Stimulated activated memory B cell treated with anti-CD40 and anti-IgM and Interleukin-4, amounts not matched to agents 10 μg/mL and 1 μg/mL and 100 μg/mL, for 72 hours (primary cell): Measurements from ENCODE around the gene ARID1B.

Experiments
- ATAC-seq: fragments of 150-1000 bp; cut with Tn5 transposase; 2 replicates; pipeline ENCODE4 v1.10.0; 2021
- H3K27ac Mint-ChIP-seq: one replicate; pipeline ENCODE4 v1.8.0; 2022; ENCODE audit warnings: mild to moderate bottlenecking, mixed read lengths
- H3K27me3 Mint-ChIP-seq: one replicate; pipeline ENCODE4 v1.8.0; 2022; ENCODE audit warnings: mixed read lengths
- H3K36me3 Mint-ChIP-seq: one replicate; pipeline ENCODE4 v1.8.0; 2022; ENCODE audit warnings: mixed read lengths
- H3K4me1 Mint-ChIP-seq: one replicate; pipeline ENCODE4 v1.8.0; 2022; ENCODE audit warnings: mixed read lengths
- H3K4me3 Mint-ChIP-seq: one replicate; pipeline ENCODE4 v1.8.0; 2022; ENCODE audit warnings: mild to moderate bottlenecking, moderate library complexity, mixed read lengths
- H3K9me3 Mint-ChIP-seq: one replicate; pipeline ENCODE4 v1.8.0; 2022; ENCODE audit warnings: mixed read lengths

ARID1B gene

DNA sequence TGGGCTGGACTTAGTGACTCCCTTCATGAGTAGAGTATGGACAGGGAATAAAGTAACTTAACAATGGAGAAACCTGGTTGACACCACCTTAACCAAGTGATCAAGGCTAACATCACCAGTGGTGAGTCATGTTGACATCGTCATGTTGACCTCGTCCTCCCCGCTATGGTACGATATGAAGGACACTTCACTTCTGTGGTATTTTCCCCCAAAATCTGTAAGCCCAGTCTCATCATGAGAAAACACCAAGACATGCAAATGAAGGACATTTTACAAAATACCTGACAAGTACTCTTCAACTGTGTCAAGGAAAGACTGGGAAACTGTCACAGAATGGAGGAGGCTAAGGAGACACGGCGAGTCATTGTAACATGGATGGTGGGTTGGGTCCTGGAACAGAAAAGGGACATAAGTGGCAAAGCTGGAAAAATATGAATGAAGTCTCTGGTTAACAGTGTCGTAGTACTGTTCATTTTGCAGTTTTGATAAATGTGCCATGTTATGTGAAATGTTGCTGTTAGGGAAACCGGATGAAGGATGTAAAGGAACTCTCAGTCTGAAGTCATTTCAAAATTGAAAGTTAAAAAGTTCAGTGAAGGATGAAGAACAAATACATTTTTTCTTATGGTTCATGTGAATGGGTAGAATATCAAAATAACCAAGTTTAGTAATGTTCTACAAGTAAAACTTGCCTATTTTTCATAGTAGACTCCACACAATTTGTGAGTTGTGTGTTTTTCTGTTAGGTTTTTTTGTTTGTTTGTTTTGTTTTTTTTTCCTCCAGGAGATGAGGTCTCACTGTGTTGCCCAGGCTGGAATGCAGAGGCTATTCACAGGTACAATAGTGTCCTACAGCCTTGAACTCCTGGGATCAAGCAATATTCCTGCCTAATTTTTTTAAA, 298.6 kb downstream of the ARID1B start:
- Mint-ChIP-seq H3K27me3 (no peaks in the 10 kb centered on the region), H3K4me1 (peaks cover 66% of the 10 kb centered on the region), H3K4me3 (peak overlapping the region; percentile 74), H3K27ac (peak overlapping the region; percentile 84), H3K9me3 (no peaks in the 10 kb centered on the region), H3K36me3 (peaks cover 25% of the 10 kb centered on the region)
- peak; percentile 74 for ATAC-seq

DNA sequence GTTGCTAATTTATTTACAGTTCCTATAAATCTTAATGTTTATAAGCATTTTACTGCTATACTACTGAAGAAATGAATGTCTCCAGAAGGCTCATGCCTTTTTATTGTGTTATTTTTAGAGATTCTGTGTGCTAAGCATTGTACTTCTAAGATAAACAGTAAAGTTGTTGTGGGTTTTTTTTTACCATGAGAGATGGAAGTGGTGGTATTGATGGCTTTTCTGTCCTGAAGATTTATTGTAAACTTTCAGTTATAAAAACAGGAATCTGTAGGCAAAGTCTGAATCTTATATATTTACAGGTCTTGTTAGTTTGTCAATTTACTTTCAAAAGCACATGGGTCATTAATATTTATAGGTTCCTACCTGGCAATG, 299.3 kb downstream of the ARID1B start:
- H3K27me3 Mint-ChIP-seq, result no peaks in the 10 kb centered on the region
- no peak for ATAC-seq
- H3K9me3 Mint-ChIP-seq, result no peaks in the 10 kb centered on the region
- peak overlapping the region; percentile 84 for H3K27ac Mint-ChIP-seq
- no peak overlapping the region for H3K4me3 Mint-ChIP-seq
- H3K4me1 Mint-ChIP-seq, result peaks cover 62% of the 10 kb centered on the region
- H3K36me3 Mint-ChIP-seq, result peaks cover 25% of the 10 kb centered on the region

DNA sequence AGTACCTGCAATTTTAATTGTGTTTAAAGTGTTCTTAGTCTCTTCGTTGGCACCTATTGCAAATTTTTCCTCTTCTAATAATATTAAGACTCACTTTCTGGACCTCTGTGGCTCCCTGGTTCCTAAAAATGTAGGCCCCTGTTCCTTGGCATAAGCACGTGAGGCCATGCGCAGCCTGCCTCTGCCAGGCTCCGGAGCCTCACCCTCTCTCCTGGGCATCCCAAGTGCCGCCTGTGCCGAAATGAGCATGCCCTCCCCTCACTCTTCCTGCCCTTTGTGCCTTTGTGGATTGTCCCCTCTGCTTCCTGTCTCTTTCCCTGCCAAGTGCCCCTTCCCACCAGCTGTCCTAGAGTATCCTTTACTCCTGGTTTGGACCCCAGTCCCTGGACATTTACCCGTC, 300.1 kb downstream of the ARID1B start:
- peak overlapping the region; percentile 53 for H3K27ac Mint-ChIP-seq
- H3K36me3 Mint-ChIP-seq, result peaks cover 21% of the 10 kb centered on the region
- no peak for ATAC-seq
- peaks cover 63% of the 10 kb centered on the region for H3K4me1 Mint-ChIP-seq
- H3K27me3 Mint-ChIP-seq, result no peaks in the 10 kb centered on the region
- H3K4me3 Mint-ChIP-seq, result no peak overlapping the region
- H3K9me3 Mint-ChIP-seq, result no peaks in the 10 kb centered on the region

GRCh38 chr6:157078326-157078725, 301.1 kb downstream of the ARID1B start:
- Mint-ChIP-seq H3K27me3 (no peaks in the 10 kb centered on the region), H3K27ac (no peak overlapping the region), H3K4me1 (peaks cover 73% of the 10 kb centered on the region)

DNA sequence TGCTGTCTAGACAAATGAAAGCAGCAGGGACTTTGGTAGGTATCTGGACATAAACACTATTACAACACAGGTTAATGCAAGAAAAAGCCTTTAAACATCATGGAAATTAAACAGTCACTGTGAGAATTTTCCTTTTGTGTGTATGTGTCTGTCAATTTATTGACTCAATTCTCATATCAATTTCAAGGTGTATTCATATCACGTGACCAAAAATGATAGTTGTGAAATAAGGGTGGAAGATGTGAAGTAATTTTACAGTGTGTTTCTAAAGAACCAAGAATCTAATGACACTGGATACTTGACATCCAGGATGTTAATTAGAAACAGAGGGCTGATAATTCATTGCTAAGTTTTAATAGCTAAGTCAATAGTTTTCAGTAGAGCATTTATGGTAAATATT, 302.1 kb downstream of the ARID1B start:
- ATAC-seq, result no peak
- Mint-ChIP-seq H3K36me3 (peaks cover 13% of the 10 kb centered on the region), H3K27me3 (no peaks in the 10 kb centered on the region), H3K4me1 (peaks cover 75% of the 10 kb centered on the region), H3K27ac (no peak overlapping the region), H3K9me3 (no peaks in the 10 kb centered on the region), H3K4me3 (no peak overlapping the region)

More at GRCh38 chr6:157078326-157078725, 301.1 kb downstream of the ARID1B start:
- Mint-ChIP-seq H3K4me3 (no peak overlapping the region), H3K36me3 (peaks cover 20% of the 10 kb centered on the region), H3K9me3 (no peaks in the 10 kb centered on the region)
- no peak for ATAC-seq

DNA sequence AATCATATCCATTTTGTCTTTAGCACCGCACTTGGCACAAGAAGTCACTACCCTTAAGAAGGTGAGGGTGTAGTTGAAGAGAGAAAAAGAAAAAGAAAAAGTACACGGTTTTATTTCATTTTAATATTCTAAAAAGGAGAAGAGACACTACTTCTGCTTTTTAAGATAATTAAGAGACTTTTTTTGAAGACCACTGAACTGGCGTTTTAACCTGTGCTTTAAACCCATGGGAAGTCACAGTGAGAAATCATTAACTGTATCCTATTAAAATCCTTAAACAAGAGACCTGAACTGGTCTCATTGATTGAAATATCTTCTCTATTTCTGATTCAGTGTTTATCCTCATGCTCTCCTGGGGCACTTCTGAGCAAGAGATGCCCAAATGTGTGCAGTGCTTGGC, 302.6 kb downstream of the ARID1B start:
- Mint-ChIP-seq H3K4me1 (peaks cover 70% of the 10 kb centered on the region), H3K36me3 (peaks cover 17% of the 10 kb centered on the region), H3K27ac (no peak overlapping the region), H3K9me3 (no peaks in the 10 kb centered on the region), H3K27me3 (no peaks in the 10 kb centered on the region), H3K4me3 (no peak overlapping the region)
- no peak for ATAC-seq

GRCh38 chr6:157080986-157081391, 303.8 kb downstream of the ARID1B start:
- H3K27ac Mint-ChIP-seq, result no peak overlapping the region
- H3K27me3 Mint-ChIP-seq, result no peaks in the 10 kb centered on the region
- peaks cover 62% of the 10 kb centered on the region for H3K4me1 Mint-ChIP-seq
- H3K4me3 Mint-ChIP-seq, result no peak overlapping the region
- peaks cover 20% of the 10 kb centered on the region for H3K36me3 Mint-ChIP-seq
- no peak for ATAC-seq
- no peaks in the 10 kb centered on the region for H3K9me3 Mint-ChIP-seq

- no peak overlapping the region for H3K4me3 Mint-ChIP-seq
- H3K9me3 Mint-ChIP-seq, result no peaks in the 10 kb centered on the region
- H3K4me1 Mint-ChIP-seq, result peaks cover 39% of the 10 kb centered on the region
- H3K36me3 Mint-ChIP-seq, result peaks cover 21% of the 10 kb centered on the region
- no peak for ATAC-seq
- H3K27me3 Mint-ChIP-seq, result no peaks in the 10 kb centered on the region
- H3K27ac Mint-ChIP-seq, result peak overlapping the region; percentile 4
These were observed 306.2 kb downstream of the ARID1B start for GRCh38 chr6:157083343-157083742.

DNA sequence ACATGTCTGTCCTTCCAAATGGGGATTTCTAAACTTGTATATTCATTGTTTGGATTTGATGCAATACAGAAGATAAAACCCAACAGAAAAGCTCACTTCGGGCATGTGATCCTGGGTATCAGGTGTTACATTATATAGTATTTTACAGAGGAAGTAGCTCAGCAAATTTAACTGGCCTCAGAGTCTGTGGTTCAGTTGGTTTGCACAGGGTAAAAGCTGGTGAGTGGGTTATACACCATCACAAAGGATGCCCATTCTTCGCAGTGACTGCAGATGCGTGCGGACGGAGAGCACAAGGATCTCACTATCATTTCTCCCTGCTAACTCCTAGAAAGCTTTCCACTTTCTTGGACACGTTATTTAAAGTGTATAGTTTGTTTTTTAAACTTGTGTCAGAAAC, 309.5 kb downstream of the ARID1B start:
- peaks cover 35% of the 10 kb centered on the region for H3K36me3 Mint-ChIP-seq
- no peak for ATAC-seq

GRCh38 chr6:157087974-157088373, 310.8 kb downstream of the ARID1B start:
- Mint-ChIP-seq H3K4me3 (no peak overlapping the region), H3K36me3 (peaks cover 43% of the 10 kb centered on the region), H3K27me3 (no peaks in the 10 kb centered on the region), H3K27ac (no peak overlapping the region), H3K4me1 (peaks cover 19% of the 10 kb centered on the region), H3K9me3 (no peaks in the 10 kb centered on the region)
- ATAC-seq, result no peak

More for the DNA sequence above, 309.5 kb downstream of the ARID1B start:
- Mint-ChIP-seq H3K4me1 (peaks cover 26% of the 10 kb centered on the region), H3K4me3 (no peak overlapping the region), H3K9me3 (no peaks in the 10 kb centered on the region), H3K27ac (no peak overlapping the region), H3K27me3 (no peaks in the 10 kb centered on the region)

DNA sequence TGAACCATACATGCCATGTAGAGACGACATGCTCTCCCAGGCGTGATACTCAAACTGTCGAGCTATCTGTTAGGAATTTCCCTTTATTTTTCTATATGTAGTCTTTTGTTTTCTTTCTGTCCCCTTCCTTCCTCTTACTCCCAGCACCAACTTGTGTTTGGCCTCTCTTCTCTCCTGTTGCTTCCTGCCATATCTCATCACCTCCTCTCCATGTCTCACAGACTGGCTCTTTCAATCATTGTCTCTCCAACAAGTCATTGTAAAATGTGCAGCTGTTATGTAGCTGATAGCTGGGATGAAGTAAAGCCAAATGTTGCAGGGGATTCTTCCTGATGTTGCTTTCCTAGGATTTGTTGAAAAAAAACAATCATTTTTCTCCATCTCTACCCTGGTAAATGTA, 311.7 kb downstream of the ARID1B start:
- Mint-ChIP-seq H3K36me3 (peaks cover 52% of the 10 kb centered on the region), H3K9me3 (no peaks in the 10 kb centered on the region), H3K4me3 (no peak overlapping the region), H3K4me1 (peaks cover 22% of the 10 kb centered on the region), H3K27ac (no peak overlapping the region), H3K27me3 (no peaks in the 10 kb centered on the region)
- ATAC-seq, result no peak

DNA sequence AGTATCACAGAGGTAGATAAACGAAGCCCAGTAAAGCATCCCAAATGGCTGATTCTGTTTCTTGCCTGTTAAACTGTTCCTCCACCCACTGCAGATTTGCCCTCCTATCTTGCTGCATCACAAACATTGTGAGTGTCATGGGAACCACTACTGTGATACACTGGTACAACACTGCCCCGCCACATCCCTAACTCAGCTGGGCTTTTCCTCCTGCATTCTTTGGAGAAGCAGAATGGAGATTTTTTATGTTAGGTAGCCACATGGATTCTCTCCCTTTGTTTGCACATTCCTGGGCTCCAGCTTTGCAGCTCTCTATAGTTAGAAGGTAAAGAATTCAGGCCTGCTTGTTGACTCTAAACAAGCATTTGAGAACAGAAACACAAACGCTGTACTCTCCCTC, 312.1 kb downstream of the ARID1B start:
- Mint-ChIP-seq H3K4me3 (no peak overlapping the region), H3K9me3 (no peaks in the 10 kb centered on the region), H3K27me3 (no peaks in the 10 kb centered on the region), H3K4me1 (peaks cover 27% of the 10 kb centered on the region), H3K36me3 (peaks cover 56% of the 10 kb centered on the region), H3K27ac (no peak overlapping the region)
- ATAC-seq, result no peak

- Mint-ChIP-seq H3K9me3 (no peaks in the 10 kb centered on the region), H3K27ac (no peak overlapping the region), H3K4me1 (peaks cover 33% of the 10 kb centered on the region), H3K4me3 (no peak overlapping the region), H3K36me3 (peaks cover 57% of the 10 kb centered on the region), H3K27me3 (no peaks in the 10 kb centered on the region)
- no peak for ATAC-seq
These were observed 312.7 kb downstream of the ARID1B start for GRCh38 chr6:157089851-157090250.

DNA sequence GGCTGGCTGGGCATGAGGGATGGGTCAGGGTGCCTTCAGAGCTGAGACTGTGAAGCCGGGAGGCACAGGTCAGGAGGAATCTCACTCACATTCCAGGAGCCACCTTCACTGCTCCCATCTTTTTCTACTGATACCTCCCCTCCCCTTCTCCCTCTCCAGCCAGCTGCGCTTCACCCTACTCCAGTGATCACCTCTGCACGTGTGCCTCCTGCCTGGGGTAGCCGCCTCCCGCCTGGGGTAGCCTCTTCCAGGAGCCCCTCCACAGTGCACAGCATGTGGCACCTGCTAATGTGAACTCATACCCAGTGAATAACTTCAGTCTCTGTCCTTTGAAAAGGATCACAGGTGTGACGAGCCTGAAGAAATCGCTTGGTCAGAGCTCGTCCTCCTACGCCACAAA, 313.6 kb downstream of the ARID1B start:
- no peaks in the 10 kb centered on the region for H3K27me3 Mint-ChIP-seq
- H3K4me3 Mint-ChIP-seq, result no peak overlapping the region
- H3K27ac Mint-ChIP-seq, result no peak overlapping the region
- ATAC-seq, result no peak
- H3K9me3 Mint-ChIP-seq, result no peaks in the 10 kb centered on the region
- H3K36me3 Mint-ChIP-seq, result peaks cover 52% of the 10 kb centered on the region
- H3K4me1 Mint-ChIP-seq, result peaks cover 36% of the 10 kb centered on the region

- peaks cover 41% of the 10 kb centered on the region for H3K4me1 Mint-ChIP-seq
- H3K27me3 Mint-ChIP-seq, result no peaks in the 10 kb centered on the region
- H3K36me3 Mint-ChIP-seq, result peaks cover 55% of the 10 kb centered on the region
- no peaks in the 10 kb centered on the region for H3K9me3 Mint-ChIP-seq
- H3K4me3 Mint-ChIP-seq, result no peak overlapping the region
- H3K27ac Mint-ChIP-seq, result no peak overlapping the region
- no peak for ATAC-seq
These were observed 314.1 kb downstream of the ARID1B start for GRCh38 chr6:157091243-157091642.

- Mint-ChIP-seq H3K36me3 (peaks cover 60% of the 10 kb centered on the region), H3K9me3 (no peaks in the 10 kb centered on the region), H3K4me1 (peaks cover 45% of the 10 kb centered on the region), H3K4me3 (no peak overlapping the region), H3K27me3 (no peaks in the 10 kb centered on the region), H3K27ac (no peak overlapping the region)
- no peak for ATAC-seq
These were observed 314.8 kb downstream of the ARID1B start for GRCh38 chr6:157091856-157092460.
